CD14-positive monocyte (primary cell): ENCODE data around the gene USP6. TPM values are rescaled to one million over a fixed set of nuclear protein-coding genes. Genes with fewer than 3 reads are reported as not detected.

Experiments
- DNase-seq, 3 donors: peaks; one replicate each; pipeline ENCODE4 v3.0.0-alpha.2; 2011 to 2022
- H2AFZ ChIP-seq: 2 replicates; pipeline ENCODE4 v1.6.0; 2012; ENCODE audit warnings: mild to moderate bottlenecking, low read depth, low read length, inconsistent platforms; ENCODE audit not compliant: insufficient read depth, poor library complexity, severe bottlenecking
- H3K27ac ChIP-seq, 2 donors: 1 replicate in 1 of 2; 2 replicates in 1 of 2; pipeline ENCODE4 v1.5.1; 2012 to 2013; ENCODE audit warnings: low read length in 2 of 2, control low read depth in 1 of 2, inconsistent platforms in 1 of 2, low read depth in 1 of 2, mild to moderate bottlenecking in 1 of 2
- H3K27me3 ChIP-seq, 2 donors: one replicate each; pipeline versions ENCODE4 v1.6.0 to v1.6.1; 2011 to 2013; ENCODE audit warnings: low read length in 2 of 2; ENCODE audit not compliant: control insufficient read depth in 2 of 2, insufficient read depth in 2 of 2
- H3K36me3 ChIP-seq, 2 donors: replicated peaks in 1 of 2; 1 replicate in 1 of 2; 2 replicates in 1 of 2; pipeline versions ENCODE4 v1.5.1 to v1.6.1; 2012 to 2013; ENCODE audit warnings: low read length in 2 of 2, control low read depth in 1 of 2, inconsistent platforms in 1 of 2, mild to moderate bottlenecking in 1 of 2; ENCODE audit not compliant: insufficient read depth in 2 of 2, control insufficient read depth in 1 of 2
- H3K4me1 ChIP-seq, 2 donors: 1 replicate in 1 of 2; 2 replicates in 1 of 2; pipeline versions ENCODE4 v1.5.1 to v1.6.1; 2012 to 2013; ENCODE audit warnings: low read length in 2 of 2, control low read depth in 1 of 2, inconsistent platforms in 1 of 2, mild to moderate bottlenecking in 1 of 2, moderate library complexity in 1 of 2; ENCODE audit not compliant: insufficient read depth in 2 of 2, control insufficient read depth in 1 of 2
- H3K4me2 ChIP-seq: replicated peaks from 2 replicates; pipeline ENCODE3; 2012; ENCODE audit warnings: low read length, moderate library complexity, mild to moderate bottlenecking; ENCODE audit not compliant: poor library complexity, severe bottlenecking; ENCODE audit errors: extremely low read depth
- H3K4me3 ChIP-seq, 3 experiments: fragments of 200-600 bp in 1 of 3; sonication (generic) in 1 of 3; replicated peaks in 1 of 3; 1 replicate in 2 of 3; 2 replicates in 1 of 3; pipeline ENCODE4 v1.5.1; 2011 to 2013; ENCODE audit warnings: low read length in 3 of 3, mild to moderate bottlenecking in 3 of 3, control low read depth in 2 of 3, low read depth in 2 of 3, inconsistent platforms in 1 of 3, moderate library complexity in 1 of 3
- H3K79me2 ChIP-seq: 2 replicates; pipeline ENCODE4 v1.6.0; 2012; ENCODE audit warnings: mild to moderate bottlenecking, control low read depth, inconsistent platforms, low read length, moderate library complexity; ENCODE audit not compliant: insufficient read depth
- H3K9ac ChIP-seq: 2 replicates; pipeline ENCODE4 v1.6.0; 2017; ENCODE audit warnings: low read length, mild to moderate bottlenecking; ENCODE audit not compliant: insufficient read depth, poor library complexity, severe bottlenecking
- H3K9me3 ChIP-seq, 2 donors: replicated peaks in 1 of 2; 1 replicate in 1 of 2; 2 replicates in 1 of 2; pipeline versions ENCODE4 v1.5.1 to v1.6.1; 2012 to 2013; ENCODE audit warnings: low read length in 2 of 2, control low read depth in 1 of 2; ENCODE audit not compliant: control insufficient read depth in 1 of 2, insufficient read depth in 1 of 2
- H4K20me1 ChIP-seq: 2 replicates; pipeline ENCODE4 v1.6.0; 2012; ENCODE audit warnings: mild to moderate bottlenecking, low read length, control low read depth, moderate library complexity; ENCODE audit not compliant: insufficient read depth
- H3K27ac Mint-ChIP-seq, 7 donors: one replicate each; pipeline ENCODE4 v1.8.0; 2020; ENCODE audit warnings: mild to moderate bottlenecking in 7 of 7, mixed read lengths in 7 of 7, moderate library complexity in 6 of 7, inconsistent platforms in 2 of 7
- H3K27me3 Mint-ChIP-seq, 3 donors: one replicate each; pipeline ENCODE4 v1.8.0; 2021 to 2022; ENCODE audit warnings: low read depth in 3 of 3, mild to moderate bottlenecking in 3 of 3, mixed read lengths in 3 of 3, moderate library complexity in 3 of 3, inconsistent platforms in 1 of 3
- H3K36me3 Mint-ChIP-seq, 2 donors: one replicate each; pipeline ENCODE4 v1.8.0; 2020; ENCODE audit warnings: mixed read lengths in 2 of 2, inconsistent platforms in 1 of 2, mild to moderate bottlenecking in 1 of 2
- H3K4me1 Mint-ChIP-seq: one replicate; pipeline ENCODE4 v1.8.0; 2020; ENCODE audit warnings: mild to moderate bottlenecking, mixed read lengths
- H3K4me3 Mint-ChIP-seq, 2 donors: one replicate each; pipeline ENCODE4 v1.8.0; 2020; ENCODE audit warnings: mild to moderate bottlenecking in 2 of 2, mixed read lengths in 2 of 2, moderate library complexity in 1 of 2
- H3K9me3 Mint-ChIP-seq, 7 donors: one replicate each; pipeline ENCODE4 v1.8.0; 2020 to 2022; ENCODE audit warnings: mixed read lengths in 7 of 7, mild to moderate bottlenecking in 6 of 7, moderate library complexity in 6 of 7, inconsistent platforms in 2 of 7
- CTCF ChIP-seq: fragments of 200-600 bp; IDR thresholded peaks from one replicate; pipeline ENCODE4 v1.8.0; 2022; ENCODE audit warnings: antibody characterized with exemption, mild to moderate bottlenecking
- WGBS: methylation state at CpG from one replicate; pipeline ENCODE4 v1.1.5; 2013; ENCODE audit warnings: missing lambda C conversion rate; ENCODE audit not compliant: insufficient coverage; 5-methylcytosine and 5-hydroxymethylcytosine counted together
- intact Hi-C, 2 donors: fragments of 100-400 bp; cut with micrococcal nuclease; formaldehyde crosslinking; loops; one replicate each; pipeline versions ENCODE4 v1.15.0 to v1.15.1; 2023
- polyA plus RNA-seq, 3 donors: library from polyadenylated mRNA; depleted of rRNA in 1 of 3; unstranded in 2 of 3; stranded (reverse) in 1 of 3; fragments of 300-500 nt in 2 of 3; fragments of >200 nt in 1 of 3; fragmentation: Illumina TruSeq in 2 of 3; gene quantifications; 1 replicate in 2 of 3; 2 replicates in 1 of 3; pipeline ENCODE4 v1.2.3, GENCODE V29; 2012 to 2021

The USP6 gene
- polyA plus RNA-seq, 3 donors: 0.02 to 0.08 (median 0.02) TPM

DNA sequence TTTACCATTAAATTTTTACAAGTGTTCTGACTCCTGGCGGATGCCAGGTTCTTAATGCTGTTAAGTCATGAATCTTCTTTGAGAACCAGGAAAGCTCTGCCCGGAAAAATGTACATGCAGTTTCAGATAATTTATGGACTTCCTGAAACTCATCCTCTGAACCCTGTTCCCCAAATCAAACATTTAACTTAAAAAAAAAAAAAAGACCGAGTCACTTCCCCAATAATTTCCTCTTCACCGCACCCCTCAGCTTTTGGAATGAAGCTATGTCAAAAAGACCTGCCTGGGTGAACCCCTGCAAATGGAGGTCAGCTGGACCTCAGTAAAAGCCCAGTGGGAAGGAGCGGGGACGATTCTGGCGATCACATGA lies 19.1 kb upstream of the USP6 start:
- H3K9me3 Mint-ChIP-seq: peaks cover 46 to 92% (median 77%) of the 10 kb centered on the region in 7 donors
- H3K9me3 ChIP-seq: peaks cover 54 to 57% of the 10 kb centered on the region in 2 donors
- intact Hi-C loops: no loop called here
- peaks cover 3 to 13% of the 10 kb centered on the region in 2 donors for H3K36me3 Mint-ChIP-seq
- no peak overlapping the region for H3K27ac ChIP-seq
- under 1% methylated on average over 6 of the region's 7 CpGs for WGBS
- H3K79me2 ChIP-seq: no peaks in the 10 kb centered on the region
- H3K4me1 Mint-ChIP-seq: peaks cover 13% of the 10 kb centered on the region
- DNase-seq: peak; percentile 22 to 31 (median 27)
- H3K4me3 ChIP-seq: peak overlapping the region; percentile 4 to 70 (median 33)
- peaks cover 15 to 17% of the 10 kb centered on the region in 2 donors for H3K4me1 ChIP-seq
- peaks cover 2 to 18% of the 10 kb centered on the region in 2 donors for H3K36me3 ChIP-seq
- peaks cover 29 to 50% (median 45%) of the 10 kb centered on the region in 3 donors for H3K27me3 Mint-ChIP-seq
- H4K20me1 ChIP-seq: no peaks in the 10 kb centered on the region
- H3K4me3 Mint-ChIP-seq: peak overlapping the region; percentile 80 to 89
- H3K4me2 ChIP-seq: peak overlapping the region; percentile 75
- H3K9ac ChIP-seq: no peak overlapping the region
- H3K27ac Mint-ChIP-seq: peak overlapping the region in 2 of 7 donors; percentile 15 to 63
- no peak for TF ChIP-seq CTCF
- H2AFZ ChIP-seq: peak overlapping the region; percentile 71
- peaks cover 3 to 9% of the 10 kb centered on the region in 2 donors for H3K27me3 ChIP-seq

DNA sequence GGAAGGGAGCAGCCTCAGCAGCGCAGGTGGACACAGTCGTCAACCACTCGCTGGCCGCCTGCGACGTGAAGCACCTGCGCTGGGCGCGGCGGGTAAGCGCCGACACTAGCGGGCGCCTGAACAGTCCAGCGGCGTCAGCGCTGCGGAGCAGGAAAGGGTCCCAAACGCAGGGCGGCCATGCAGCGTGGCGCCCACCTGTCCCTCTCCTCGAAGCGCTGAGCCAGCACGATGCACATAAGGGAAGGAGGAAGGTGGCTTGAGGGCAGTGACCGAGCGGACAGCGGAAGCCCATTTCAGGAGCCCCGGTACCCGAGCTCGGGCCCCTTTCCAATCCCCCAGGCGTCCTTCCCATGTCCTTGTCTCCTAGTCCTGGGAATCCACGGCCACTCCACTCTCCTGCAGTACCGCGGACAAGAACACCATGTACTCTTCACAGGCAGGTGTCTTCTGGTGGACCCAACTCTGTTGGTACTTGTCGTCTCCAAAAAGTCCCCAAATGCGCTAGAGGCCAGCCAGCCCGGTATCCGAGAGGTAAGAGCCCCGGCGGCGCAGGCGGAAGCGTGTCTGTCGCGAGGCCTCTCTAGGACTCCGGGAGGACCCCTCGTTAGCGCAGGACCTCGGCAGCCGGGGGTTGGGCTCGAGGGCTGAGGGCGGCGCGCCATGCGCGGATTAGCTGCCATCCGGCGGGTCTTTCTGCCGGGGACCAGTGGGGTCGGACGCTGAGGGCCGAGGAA lies 18.6 kb upstream of the USP6 start:
- H3K79me2 ChIP-seq: no peaks in the 10 kb centered on the region
- no peak overlapping the region for H3K27ac ChIP-seq
- WGBS: under 1% methylated on average over 60 of the region's 63 CpGs
- H3K9me3 ChIP-seq: peaks cover 50 to 52% of the 10 kb centered on the region in 2 donors
- H3K9ac ChIP-seq: no peak overlapping the region
- intact Hi-C loops: no loop called here
- TF ChIP-seq CTCF: no peak
- peaks cover 0 to 11% of the 10 kb centered on the region in 2 donors for H3K36me3 Mint-ChIP-seq
- peaks cover 29 to 50% (median 45%) of the 10 kb centered on the region in 3 donors for H3K27me3 Mint-ChIP-seq
- H3K36me3 ChIP-seq: peaks cover 0 to 12% of the 10 kb centered on the region in 2 donors
- H3K4me2 ChIP-seq: peak overlapping the region; percentile 75
- peaks cover 3 to 9% of the 10 kb centered on the region in 2 donors for H3K27me3 ChIP-seq
- peak overlapping the region; percentile 4 to 70 (median 33) for H3K4me3 ChIP-seq
- peaks cover 15 to 17% of the 10 kb centered on the region in 2 donors for H3K4me1 ChIP-seq
- peak overlapping the region; percentile 80 to 89 for H3K4me3 Mint-ChIP-seq
- H4K20me1 ChIP-seq: no peaks in the 10 kb centered on the region
- peak overlapping the region; percentile 71 for H2AFZ ChIP-seq
- H3K4me1 Mint-ChIP-seq: peaks cover 13% of the 10 kb centered on the region
- H3K9me3 Mint-ChIP-seq: peaks cover 41 to 86% (median 72%) of the 10 kb centered on the region in 7 donors
- H3K27ac Mint-ChIP-seq: peak overlapping the region in 4 of 7 donors; percentile 15 to 63 (median 50)
- DNase-seq: peak in 1 of 3 donors; percentile 5
